HTR-8/SVneo (cell line): ENCODE results near the gene ENTPD2.

Experiments used
- DNase-seq: peaks from one replicate; pipeline ENCODE4 v3.0.0; 2011; ENCODE audit warnings: low spot score, mixed read lengths; ENCODE audit not compliant: insufficient read length
- FAIRE-seq: peaks from 2 replicates; lab custom pipeline; 2011; peaks lifted over from hg19 to GRCh38; lab: Jason Lieb, UNC

The ENTPD2 gene

GRCh38 chr9:137053944-137054931 is at the start of gene ENTPD2:
Gene ENTPD2 (minus strand): TSS chr9:137054061. CDS start chr9:137053997, 64 bp downstream.
- no peak for DNase-seq
- no peak for FAIRE-seq

DNA sequence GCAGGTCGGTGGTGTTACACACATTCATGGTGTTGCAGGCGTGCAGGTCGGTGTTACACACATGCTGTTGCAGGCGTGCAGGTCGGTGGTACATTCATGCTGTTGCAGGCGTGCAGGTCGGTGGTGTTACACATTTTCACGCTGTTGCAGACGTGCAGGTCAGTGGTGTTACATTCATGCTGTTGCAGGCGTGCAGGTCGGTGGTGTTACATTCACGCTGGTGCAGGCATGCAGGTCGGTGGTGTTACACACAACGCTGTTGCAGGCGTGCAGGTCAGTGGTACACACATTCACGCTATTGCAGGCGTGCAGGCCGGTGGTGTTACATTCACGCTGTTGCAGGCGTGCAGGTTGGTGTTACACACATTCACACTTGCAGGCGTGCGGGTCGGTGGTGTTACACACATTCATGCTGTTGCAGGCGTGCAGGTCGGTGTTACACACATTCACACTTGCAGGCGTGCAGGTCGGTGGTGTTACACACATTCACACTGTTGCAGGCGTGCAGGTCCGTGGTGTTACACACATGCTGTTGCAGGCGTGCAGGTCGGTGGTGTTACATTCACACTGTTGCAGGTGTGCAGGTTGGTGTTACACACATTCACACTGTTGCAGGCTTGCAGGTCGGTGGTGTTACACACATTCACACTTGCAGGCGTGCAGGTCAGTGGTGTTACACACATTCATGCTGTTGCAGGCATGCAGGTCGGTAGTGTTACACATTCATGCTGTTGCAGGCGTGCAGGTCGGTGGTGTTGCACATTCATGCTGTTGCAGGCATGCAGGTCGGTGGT is 49.5 kb upstream of the ENTPD2 start:
- FAIRE-seq: no peak
- DNase-seq: no peak

GRCh38 chr9:137099231-137099630 is 45.4 kb upstream of the ENTPD2 start:
- no peak for DNase-seq

DNA sequence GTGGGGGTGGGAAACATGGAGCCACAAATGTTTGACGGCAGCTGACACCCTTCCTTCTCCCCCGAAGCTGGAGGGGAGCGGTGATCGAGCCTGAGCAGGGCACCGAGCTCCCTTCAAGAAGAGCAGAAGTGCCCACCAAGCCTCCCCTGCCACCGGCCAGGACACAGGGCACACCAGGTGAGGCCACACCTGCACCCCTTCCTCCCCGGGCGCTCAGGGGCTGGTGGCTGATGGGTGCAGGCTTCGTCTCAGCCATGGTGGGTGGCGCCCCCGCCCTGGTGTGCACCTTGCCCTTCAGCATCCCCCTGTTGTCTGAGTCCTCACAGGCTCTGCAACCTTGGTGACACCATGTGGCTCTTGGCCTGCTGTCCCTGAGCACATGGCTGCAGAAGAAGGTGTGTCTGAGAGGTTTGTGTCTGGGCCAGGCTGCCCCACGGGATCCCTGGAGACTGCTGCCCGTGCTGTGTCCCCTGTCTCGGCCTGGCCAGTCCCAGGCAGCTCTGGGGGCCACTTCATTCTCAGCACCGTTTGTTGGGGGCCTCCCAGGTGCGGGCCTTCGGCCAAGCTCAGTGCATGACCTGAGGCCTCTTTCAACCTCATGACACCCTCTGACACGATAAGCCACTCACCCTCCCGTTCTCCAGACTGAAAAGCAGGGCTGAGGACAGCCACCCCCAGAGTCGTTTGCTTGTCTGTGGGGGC is 44.1 kb upstream of the ENTPD2 start:
- FAIRE-seq (no peak), DNase-seq (no peak)

More at GRCh38 chr9:137099231-137099630, 45.4 kb upstream of the ENTPD2 start:
- no peak for FAIRE-seq

GRCh38 chr9:137096785-137097546 is 43.1 kb upstream of the ENTPD2 start:
- DNase-seq: no peak
- FAIRE-seq: no peak

DNA sequence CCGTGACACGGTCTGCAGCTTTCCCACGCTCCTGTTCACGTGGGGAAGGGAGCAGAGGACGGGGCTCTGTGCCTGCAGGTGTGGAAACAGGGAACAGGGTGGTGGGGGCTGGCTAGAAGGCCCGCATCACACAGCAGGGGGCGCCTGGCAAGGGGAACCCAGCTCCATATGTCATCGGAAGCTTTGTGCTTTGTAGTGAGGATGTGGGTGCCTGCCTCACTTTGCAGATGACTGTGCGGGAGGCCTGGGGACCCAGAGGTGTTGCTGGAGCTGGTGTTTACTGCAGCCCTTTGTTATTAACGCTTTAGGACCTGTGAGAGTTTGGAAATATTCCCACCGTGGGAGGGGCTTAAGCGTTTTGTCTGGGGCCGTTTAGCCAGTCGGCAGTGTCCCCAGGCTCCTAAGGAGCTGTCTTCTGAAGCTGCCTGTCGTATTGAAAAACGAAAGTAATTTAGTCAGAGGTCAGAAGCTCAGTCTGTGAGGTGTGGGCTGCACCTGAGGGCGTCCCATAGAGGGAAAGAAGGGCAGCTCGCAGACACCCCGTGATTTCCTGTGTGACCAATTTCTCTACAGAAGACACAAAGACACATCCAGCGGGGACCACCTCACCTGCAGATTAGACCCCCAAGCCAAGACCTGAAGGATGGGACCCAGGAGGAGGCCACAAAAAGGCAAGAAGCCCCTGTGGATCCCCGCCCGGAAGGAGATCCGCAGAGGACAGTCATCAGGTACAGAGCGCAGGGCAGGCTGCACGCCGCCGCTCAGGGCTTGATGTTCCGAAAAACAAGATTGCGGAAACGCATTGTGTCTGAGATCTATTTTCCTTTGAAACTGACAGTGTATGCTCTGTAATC is 42.0 kb upstream of the ENTPD2 start:
- FAIRE-seq: no peak
- no peak for DNase-seq

DNA sequence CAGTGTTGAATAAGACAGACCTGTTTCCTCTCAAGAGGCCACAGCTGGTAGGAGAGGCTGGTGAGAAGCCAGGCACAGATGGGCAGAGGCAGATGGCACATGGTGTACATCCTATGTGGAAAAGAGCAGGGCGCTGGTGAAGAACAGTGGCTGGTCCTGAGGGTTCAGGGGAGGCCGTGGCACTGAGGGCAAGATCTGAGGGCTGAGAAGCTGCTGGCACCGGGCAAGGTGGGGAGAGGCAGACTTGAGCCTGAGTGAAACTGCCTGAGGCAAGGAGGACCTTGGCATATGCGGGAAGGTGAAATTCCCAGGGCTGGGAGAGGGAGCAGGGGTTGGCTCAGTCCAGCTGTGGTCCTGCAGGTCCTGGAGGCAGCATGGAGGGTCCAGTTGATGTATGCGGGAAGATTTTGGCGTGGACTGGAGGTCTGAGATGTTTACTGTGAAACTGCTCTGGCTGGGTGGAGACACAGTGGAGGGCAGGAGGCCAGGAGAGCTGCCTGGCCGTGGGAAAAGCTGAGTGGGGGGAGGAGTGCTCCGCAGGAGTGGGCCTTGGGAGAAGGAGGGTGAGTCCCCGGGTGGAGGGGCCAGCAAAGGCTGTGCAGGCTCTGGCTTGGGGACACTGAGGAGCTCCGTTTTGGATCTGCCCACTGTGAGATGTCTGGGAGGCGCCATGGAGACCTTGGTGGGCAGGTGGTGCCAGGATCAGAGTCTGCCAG is 35.5 kb upstream of the ENTPD2 start:
- no peak for DNase-seq

DNA sequence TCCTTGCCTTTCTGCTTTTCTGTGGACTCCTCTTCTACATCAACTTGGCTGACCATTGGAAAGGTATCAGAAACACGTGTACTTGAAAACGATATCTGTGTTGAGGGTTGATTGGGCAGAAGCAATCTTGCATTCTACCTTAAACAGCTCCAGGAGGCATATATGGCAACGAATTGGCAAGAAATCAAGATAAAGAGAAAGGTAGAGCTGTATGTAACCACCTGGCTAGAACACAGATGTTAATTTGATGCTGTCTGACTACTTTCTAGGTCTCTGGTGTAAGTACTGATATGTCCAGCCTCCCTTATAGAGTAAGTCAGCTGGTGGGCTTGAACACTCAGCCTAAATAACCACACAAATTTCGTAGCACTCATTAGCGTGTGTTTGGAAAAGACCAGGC is 34.3 kb upstream of the ENTPD2 start:
- DNase-seq: no peak
- FAIRE-seq: no peak

More for the DNA sequence above, 35.5 kb upstream of the ENTPD2 start:
- no peak for FAIRE-seq

GRCh38 chr9:137087409-137087925 is 33.6 kb upstream of the ENTPD2 start:
- no peak for FAIRE-seq

DNA sequence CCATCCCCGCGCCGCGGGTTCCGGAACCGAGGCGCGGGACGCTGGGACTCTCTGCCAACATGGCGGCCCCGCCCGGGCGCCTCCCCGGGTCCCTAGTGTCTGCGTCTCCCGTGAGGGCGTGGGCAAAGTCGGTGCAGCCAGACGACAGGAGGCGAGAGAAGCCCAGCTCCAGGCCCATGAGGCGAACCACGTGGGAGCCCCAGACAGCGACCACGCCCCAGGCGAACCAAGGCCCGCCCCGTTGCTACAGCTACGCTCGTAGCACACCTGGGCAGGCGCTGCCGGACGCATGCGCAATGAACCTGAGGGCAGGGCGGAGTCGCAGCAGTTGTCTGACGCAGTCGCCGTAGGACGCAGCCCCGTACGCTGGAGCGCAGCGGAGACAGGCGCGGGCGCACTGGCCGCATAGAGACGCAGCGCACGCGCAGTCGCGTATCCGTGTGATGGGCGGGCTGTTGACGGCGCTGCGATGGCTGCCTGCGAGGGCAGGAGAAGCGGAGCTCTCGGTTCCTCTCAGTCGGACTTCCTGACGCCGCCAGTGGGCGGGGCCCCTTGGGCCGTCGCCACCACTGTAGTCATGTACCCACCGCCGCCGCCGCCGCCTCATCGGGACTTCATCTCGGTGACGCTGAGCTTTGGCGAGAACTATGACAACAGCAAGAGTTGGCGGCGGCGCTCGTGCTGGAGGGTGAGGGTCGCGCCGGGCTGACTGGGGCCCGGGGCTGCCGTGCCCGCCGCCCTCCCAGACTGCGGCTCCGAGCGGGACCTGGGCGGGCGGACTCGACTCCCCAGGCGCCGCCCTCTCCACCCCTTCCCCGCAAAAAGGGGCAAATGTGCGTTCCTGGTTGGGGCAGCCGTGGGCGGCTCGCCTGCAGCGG is 32.9 kb upstream of the ENTPD2 start, which contains the start of gene MAN1B1:
MAN1B1 (plus strand) TSS at position 455 of the 878 bp plus-strand sequence; CDS start at position 470, 15 bp downstream.
- FAIRE-seq: peak; percentile 97
- DNase-seq: peak; percentile 97

More at GRCh38 chr9:137087409-137087925, 33.6 kb upstream of the ENTPD2 start:
- no peak for DNase-seq

DNA sequence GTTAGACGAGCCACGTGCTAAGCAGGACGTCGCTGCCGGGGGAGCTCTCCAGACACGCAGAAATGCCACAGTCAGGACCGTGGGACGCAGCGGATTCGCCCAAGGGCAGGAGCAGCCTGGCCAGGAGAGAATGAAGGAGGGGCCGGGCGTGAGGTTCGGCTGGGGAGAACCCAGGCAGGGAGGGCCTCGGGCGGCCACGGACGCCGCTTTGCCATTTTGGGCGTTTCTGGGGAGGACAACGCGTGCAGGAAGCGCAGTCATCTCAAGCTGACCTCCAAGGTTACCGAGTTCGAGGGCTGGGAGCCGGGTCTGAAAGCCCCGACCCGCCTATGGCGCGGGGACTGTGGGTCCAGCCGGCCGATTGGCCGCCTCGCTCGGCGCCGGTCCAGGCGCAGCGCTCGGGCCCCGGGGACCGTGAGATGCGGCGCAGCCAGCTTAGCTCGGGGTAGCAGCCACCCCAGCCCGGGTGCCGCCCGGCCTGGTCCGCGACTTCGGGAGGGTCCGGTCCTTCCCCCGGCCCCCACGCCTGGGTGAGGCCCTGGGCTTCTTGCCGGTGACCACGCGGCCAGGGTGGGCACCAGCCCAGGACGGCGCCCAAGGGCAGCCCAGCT is 32.2 kb upstream of the ENTPD2 start:
- no peak for DNase-seq
- FAIRE-seq: no peak

- DNase-seq (no peak), FAIRE-seq (no peak)
Measured at GRCh38 chr9:137084526-137084925, 30.7 kb upstream of the ENTPD2 start.

DNA sequence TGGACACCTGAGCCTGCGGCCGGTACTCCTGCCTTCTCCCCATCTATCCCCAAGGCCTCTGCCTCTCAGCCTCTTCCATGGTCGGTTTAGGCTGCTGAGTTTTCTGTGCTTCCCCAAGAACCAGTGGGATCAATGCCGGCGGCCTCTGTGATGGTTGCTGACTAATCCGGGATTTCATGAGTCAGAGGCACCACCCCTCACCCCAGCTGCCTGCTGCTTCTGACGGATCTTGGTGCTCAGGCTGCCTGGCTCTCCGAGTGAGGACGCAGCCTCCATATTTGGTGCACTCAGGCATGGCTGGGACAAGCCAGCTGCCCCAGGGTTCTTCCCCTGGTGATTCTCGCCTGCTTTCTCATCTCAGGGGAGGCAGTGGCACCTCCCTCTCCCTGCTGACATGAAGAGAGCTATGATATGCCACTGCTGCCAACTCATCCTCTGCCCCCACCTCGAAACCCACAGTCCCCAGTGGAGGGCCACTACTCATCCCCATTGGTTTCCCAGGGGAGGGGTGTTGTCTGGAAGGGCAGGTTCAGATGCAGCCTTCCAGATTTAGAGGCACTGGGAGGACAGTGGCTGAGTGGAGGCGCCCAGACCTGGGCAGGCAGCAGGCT is 29.6 kb upstream of the ENTPD2 start:
- no peak for FAIRE-seq
- DNase-seq: peak; percentile 67

DNA sequence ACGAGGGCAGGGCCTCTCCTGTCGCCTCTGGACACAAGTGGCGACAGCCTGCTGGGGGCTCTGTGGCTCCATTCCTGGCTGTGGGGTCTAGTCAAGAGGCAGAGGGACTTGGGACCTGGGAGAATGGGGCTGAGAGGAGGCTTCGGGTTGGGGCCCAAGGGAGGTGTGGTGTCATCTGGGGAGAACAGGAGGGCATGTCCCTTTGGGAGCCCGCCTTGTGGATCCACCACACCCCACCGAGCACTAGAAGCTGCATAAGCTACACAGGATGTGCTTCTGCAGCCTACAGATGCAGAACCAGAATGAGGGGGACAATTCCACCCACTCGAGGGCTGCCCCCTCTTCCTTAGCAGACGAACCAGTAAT is 29.0 kb upstream of the ENTPD2 start:
- DNase-seq (no peak), FAIRE-seq (no peak)

GRCh38 chr9:137082222-137082924 is 28.5 kb upstream of the ENTPD2 start:
- FAIRE-seq (no peak), DNase-seq (no peak)
